AG09309 (cell line): ENCODE data around the gene LRFN3.
"Not testable (repeated sequence)": the region's sequence is repeated elsewhere in the genome, so short reads cannot be mapped to it uniquely, and the experiment has no call there.

Source experiments
- DNase-seq: peaks from one replicate; pipeline ENCODE4 v3.0.0-alpha.2; 2010; ENCODE audit warnings: low read depth
- H3K4me3 ChIP-seq: 2 replicates; pipeline ENCODE4 v1.5.1; 2011; ENCODE audit warnings: mild to moderate bottlenecking, low read depth, low read length, moderate library complexity; ENCODE audit not compliant: control insufficient read depth
- TF ChIP-seq, protein P1 (sequence below): IDR thresholded peaks from 2 replicates; pipeline ENCODE4 v1.5.1; 2011; ENCODE audit warnings: mild to moderate bottlenecking, low read depth, low read length, inconsistent platforms; ENCODE audit not compliant: insufficient read depth, control insufficient read depth; ENCODE audit errors: missing control alignments

Gene LRFN3, protein sequence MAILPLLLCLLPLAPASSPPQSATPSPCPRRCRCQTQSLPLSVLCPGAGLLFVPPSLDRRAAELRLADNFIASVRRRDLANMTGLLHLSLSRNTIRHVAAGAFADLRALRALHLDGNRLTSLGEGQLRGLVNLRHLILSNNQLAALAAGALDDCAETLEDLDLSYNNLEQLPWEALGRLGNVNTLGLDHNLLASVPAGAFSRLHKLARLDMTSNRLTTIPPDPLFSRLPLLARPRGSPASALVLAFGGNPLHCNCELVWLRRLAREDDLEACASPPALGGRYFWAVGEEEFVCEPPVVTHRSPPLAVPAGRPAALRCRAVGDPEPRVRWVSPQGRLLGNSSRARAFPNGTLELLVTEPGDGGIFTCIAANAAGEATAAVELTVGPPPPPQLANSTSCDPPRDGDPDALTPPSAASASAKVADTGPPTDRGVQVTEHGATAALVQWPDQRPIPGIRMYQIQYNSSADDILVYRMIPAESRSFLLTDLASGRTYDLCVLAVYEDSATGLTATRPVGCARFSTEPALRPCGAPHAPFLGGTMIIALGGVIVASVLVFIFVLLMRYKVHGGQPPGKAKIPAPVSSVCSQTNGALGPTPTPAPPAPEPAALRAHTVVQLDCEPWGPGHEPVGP

DNA sequence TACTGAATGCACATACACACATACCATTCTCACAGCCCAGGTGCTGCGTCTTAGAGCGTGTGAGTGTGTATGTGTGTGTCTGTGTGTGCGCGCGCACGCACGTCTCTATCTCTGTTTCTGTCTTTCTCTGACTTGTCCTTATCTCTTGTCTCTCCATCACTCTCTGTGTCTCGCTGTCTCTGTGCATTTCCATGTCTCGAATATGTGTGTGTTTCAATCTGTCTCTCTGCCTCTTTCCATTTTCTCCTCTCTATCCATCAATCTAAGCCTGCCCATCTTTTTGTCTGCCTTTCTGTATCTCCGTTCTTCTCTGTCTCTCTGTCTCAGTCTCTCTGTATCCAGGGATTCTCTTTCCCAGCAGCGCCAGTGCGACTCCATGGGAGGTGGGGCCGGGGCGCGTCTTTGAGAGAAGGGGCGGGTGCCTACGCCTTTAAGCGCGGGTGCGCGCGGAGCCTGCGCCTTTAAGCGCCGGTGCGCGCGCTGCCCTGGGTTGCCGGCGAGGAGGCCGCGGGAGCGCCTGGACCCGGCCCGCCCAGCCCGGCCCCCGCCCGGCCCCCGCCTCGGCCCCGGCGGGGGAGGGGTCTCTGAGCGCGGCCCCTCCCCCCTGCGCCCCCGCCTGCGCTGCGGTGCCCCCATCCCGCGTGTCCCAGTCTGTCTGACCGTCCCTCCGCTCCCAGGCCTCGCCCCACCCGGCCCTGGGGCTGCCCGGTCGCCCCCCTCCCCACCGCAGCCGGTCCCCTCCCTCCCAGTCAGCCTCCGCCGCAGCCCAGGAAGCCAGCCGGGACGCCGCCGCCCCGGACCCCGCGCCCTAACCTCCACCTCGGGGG lies at the start of gene LRFN3:
LRFN3 (plus strand) TSS at position 464 of the 827 bp plus-strand sequence. CDS start 3,052 bp downstream, outside the sequence.
- H3K4me3 ChIP-seq: peak within 1 kb of the TSS; percentile 60
- no peak for DNase-seq
- TF ChIP-seq, protein P1, sequence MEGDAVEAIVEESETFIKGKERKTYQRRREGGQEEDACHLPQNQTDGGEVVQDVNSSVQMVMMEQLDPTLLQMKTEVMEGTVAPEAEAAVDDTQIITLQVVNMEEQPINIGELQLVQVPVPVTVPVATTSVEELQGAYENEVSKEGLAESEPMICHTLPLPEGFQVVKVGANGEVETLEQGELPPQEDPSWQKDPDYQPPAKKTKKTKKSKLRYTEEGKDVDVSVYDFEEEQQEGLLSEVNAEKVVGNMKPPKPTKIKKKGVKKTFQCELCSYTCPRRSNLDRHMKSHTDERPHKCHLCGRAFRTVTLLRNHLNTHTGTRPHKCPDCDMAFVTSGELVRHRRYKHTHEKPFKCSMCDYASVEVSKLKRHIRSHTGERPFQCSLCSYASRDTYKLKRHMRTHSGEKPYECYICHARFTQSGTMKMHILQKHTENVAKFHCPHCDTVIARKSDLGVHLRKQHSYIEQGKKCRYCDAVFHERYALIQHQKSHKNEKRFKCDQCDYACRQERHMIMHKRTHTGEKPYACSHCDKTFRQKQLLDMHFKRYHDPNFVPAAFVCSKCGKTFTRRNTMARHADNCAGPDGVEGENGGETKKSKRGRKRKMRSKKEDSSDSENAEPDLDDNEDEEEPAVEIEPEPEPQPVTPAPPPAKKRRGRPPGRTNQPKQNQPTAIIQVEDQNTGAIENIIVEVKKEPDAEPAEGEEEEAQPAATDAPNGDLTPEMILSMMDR: no peak

- TF ChIP-seq, protein P1: no peak
- DNase-seq: no peak
- no peak overlapping the region for H3K4me3 ChIP-seq
These were observed 49.0 kb upstream of the LRFN3 start for GRCh38 chr19:35887197-35887596.

DNA sequence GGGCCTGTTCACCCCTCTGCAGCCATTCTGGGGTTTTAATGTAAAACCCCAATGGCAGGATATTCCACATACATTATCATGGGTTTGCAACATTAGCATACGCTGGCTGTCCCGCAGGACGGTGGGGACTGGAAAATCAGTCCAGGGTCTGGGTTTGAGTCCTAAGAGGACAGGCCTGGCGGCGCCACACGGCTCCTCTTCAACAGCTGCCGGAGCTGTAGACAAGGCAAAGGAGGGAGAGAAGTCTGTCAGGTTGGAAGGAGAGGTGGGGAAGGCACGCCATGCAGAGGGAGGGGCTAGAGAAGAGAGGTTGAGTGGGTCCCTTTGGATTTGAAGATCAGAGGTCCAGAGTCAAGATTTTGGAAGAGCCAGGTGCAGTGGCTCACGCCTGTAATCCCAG lies 47.8 kb upstream of the LRFN3 start:
- no peak for DNase-seq
- H3K4me3 ChIP-seq: no peak overlapping the region
- TF ChIP-seq, protein P1: no peak

- H3K4me3 ChIP-seq: no peak overlapping the region
- no peak for DNase-seq
- TF ChIP-seq, protein P1: no peak
These were observed 46.6 kb upstream of the LRFN3 start for GRCh38 chr19:35889370-35890112.

- DNase-seq: no peak
These were observed 46.0 kb upstream of the LRFN3 start for GRCh38 chr19:35890113-35890650.

DNA sequence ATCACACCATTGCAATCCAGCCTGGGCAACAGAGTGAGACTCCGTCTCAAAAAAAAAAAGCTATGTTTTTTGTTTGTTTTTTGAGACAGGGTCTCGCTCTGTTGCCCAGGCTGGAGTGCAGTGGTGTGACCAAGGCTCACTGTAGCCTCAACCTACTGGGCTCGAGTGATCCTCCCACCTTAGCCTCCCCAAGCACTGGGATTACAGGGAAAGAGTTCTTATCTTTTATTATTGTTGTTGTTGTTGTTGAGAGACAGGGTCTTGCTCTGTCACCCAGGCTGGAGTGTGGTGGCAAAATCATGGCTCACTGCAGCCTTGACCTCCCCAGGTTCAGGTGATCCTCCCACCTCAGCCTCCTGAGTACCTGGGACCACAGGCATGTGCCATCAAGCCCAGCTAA lies 44.4 kb upstream of the LRFN3 start:
- not testable (repeated sequence) for H3K4me3 ChIP-seq, DNase-seq

More at GRCh38 chr19:35890113-35890650, 46.0 kb upstream of the LRFN3 start:
- no peak overlapping the region for H3K4me3 ChIP-seq
- TF ChIP-seq, protein P1: no peak
